A673 (cell line): ENCODE data around the gene HDAC4.

Experiments used
- EZH2 ChIP-seq: fragments of 200-600 bp; sonication (generic); IDR thresholded peaks from 2 replicates; pipeline ENCODE4 v1.6.1; 2017; ENCODE audit warnings: borderline replicate concordance, low read depth, mild to moderate bottlenecking, mixed read lengths, antibody characterized with exemption, low read length; ENCODE audit not compliant: poor library complexity, severe bottlenecking
- TF ChIP-seq, protein P1 (sequence below): fragments of 300-800, 200-600 bp; sonication (generic); conservative IDR thresholded peaks from 2 replicates; pipeline ENCODE4 v1.5.1; 2017; ENCODE audit warnings: low read depth, mild to moderate bottlenecking, antibody characterized with exemption, low read length, moderate library complexity, mixed read lengths

DNA sequence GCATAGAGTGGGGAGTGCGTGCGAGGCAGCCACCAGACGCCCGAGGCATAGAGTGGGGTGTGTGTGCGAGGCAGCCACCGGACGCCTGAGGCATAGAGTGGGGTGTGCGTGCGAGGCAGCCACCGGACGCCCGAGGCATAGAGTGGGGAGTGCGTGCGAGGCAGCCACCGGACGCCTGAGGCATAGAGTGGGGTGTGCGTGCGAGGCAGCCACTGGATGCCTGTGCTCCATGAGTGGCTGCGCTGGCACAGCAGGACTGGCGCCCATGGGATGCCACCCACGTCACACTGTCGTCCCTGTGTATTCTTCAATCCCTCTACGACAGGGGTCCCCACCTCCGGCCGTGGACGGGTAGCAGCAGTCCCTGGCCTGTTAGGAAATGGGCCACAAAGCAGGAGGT is 221.9 kb downstream of the HDAC4 start:
- TF ChIP-seq, protein P1, sequence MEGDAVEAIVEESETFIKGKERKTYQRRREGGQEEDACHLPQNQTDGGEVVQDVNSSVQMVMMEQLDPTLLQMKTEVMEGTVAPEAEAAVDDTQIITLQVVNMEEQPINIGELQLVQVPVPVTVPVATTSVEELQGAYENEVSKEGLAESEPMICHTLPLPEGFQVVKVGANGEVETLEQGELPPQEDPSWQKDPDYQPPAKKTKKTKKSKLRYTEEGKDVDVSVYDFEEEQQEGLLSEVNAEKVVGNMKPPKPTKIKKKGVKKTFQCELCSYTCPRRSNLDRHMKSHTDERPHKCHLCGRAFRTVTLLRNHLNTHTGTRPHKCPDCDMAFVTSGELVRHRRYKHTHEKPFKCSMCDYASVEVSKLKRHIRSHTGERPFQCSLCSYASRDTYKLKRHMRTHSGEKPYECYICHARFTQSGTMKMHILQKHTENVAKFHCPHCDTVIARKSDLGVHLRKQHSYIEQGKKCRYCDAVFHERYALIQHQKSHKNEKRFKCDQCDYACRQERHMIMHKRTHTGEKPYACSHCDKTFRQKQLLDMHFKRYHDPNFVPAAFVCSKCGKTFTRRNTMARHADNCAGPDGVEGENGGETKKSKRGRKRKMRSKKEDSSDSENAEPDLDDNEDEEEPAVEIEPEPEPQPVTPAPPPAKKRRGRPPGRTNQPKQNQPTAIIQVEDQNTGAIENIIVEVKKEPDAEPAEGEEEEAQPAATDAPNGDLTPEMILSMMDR = no peak
- no peak for TF ChIP-seq EZH2
